Measurements from ENCODE around the gene ANKRD31. TPM values are rescaled to one million over a fixed set of nuclear protein-coding genes. Genes with fewer than 3 reads are reported as not detected.

Gene ANKRD31
- under 0.01 TPM in 1 of 2 replicates, not detected in the other for total RNA-seq

GRCh38 chr5:75236322-75237316 lies at the start of gene ANKRD31:
TSS of gene ANKRD31 (minus strand) at chr5:75236878. CDS start at chr5:75236686, 192 bp downstream.

GRCh38 chr5:75052192-75053053 lies 184.3 kb downstream of the ANKRD31 start, which contains the start of gene GCNT4:
TSS of gene GCNT4 (minus strand) at chr5:75052558. CDS start at chr5:75030037, 22,521 bp downstream.

Other genes with a start within 250 kb of the ANKRD31 start
- 2.5 and 3.4 TPM in 2 replicates for gene GCNT4, start 184.3 kb downstream of the ANKRD31 start, total RNA-seq
- 108 and 143 TPM in 2 replicates for gene HMGCR, start 100.3 kb upstream of the ANKRD31 start, total RNA-seq